ENCODE results near the gene FAM168B. TPM values are rescaled to one million over a fixed set of nuclear protein-coding genes. Genes with fewer than 3 reads are reported as not detected.

Gene FAM168B
- total and polyA plus RNA-seq, 2 of the 13 experiments (the other 11 are each of a cell fraction or from before 2014, with no cell fraction given): 64.5 to 113 TPM

DNA sequence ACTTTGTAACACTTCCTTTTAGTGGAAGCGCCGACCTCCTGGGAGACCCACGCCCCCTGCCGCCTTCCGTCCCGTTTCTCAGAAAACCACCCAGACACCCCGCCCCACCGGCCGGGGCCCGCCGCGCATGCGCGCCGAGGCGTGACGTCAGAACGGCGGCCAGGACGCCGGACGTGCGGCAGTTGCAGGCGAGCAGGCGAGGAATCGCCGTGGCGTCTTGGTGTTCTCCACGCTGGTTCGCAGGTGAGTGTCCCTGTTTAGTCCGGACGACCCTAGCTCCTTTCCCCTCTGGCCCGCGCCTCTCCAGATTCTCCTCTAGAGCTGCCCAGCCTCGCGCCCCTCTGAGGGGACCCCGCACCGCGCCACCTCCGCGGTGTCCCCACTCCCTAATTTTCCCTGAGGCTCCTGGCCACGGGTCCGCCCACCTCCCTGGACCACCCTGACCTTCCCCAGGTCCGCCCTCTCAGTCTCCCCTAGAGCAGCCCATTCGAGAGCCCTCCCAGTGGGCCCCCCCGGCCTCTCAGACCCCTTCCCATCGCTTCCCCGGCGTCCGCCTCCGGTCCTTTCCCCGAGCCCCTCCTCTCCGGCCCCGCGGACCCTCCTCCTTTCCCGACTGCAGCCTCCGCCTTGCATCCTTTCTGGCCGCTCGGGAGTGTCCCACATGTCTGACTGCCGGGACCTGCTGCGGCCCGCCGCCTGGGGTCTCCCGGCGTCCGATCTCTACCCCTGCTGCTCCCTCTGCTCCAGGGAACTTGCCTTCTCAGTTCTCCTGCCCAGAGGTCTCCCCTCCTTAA is 12.1 kb upstream of the FAM168B start, which contains the start of gene PLEKHB2 (continued):
- TF ChIP-seq DMTF1 (CRISPR knock-in tag; IDR thresholded peaks at IDR 0.05) (0 out of 2 replicates have a peak, but pooled peaks have one; percentile 55), ZNF788 (CRISPR knock-in tag; IDR thresholded peaks at IDR 0.05; ENCODE audit: borderline replicate concordance) (peak; percentile 37; the same call in 1 of the 2 replicates), REL (CRISPR knock-in tag; conservative IDR thresholded peaks at IDR 0.05) (no peak), ZNF468 (CRISPR knock-in tag; IDR thresholded peaks at IDR 0.05) (0 out of 2 replicates have a peak, but pooled peaks have one; percentile 61), NONO (IDR thresholded peaks at IDR 0.05) (no peak), NONO (CRISPR knock-in tag; conservative IDR thresholded peaks at IDR 0.05) (peak; percentile 18; the same call in 1 of the 2 replicates), ZFP41 (CRISPR knock-in tag; IDR thresholded peaks at IDR 0.05; ENCODE audit: borderline replicate concordance) (peak; percentile 27; the same call in 1 of the 2 replicates), JUND (CRISPR knock-in tag; IDR thresholded peaks at IDR 0.05) (no peak), NFE2L1 (CRISPR knock-in tag; IDR thresholded peaks at IDR 0.05; ENCODE audit: borderline replicate concordance) (no peak), MEIS1 (CRISPR knock-in tag; IDR thresholded peaks at IDR 0.05; ENCODE audit: borderline replicate concordance) (no peak), ZSCAN31 (CRISPR knock-in tag; IDR thresholded peaks at IDR 0.05; ENCODE audit: low read depth) (peak; percentile 85), CHD2 (IDR thresholded peaks at IDR 0.05; ENCODE audit: low read depth, low read length) (no peak), CBX5 (CRISPR knock-in tag; IDR thresholded peaks at IDR 0.05; ENCODE audit: borderline replicate concordance) (peak; percentile 32; the same call in 1 of the 2 replicates), TSC22D2 (CRISPR knock-in tag; IDR thresholded peaks at IDR 0.05; ENCODE audit: borderline replicate concordance) (0 out of 2 replicates have a peak, but pooled peaks have one; percentile 9), ZNF253 (CRISPR knock-in tag; IDR thresholded peaks at IDR 0.05; ENCODE audit: borderline replicate concordance) (peak; percentile 77; the same call in 1 of the 2 replicates), ZFY (CRISPR knock-in tag; IDR thresholded peaks at IDR 0.05) (peak; percentile 30), TBP (CRISPR knock-in tag; IDR thresholded peaks at IDR 0.05) (no peak), AKNA (CRISPR knock-in tag; IDR thresholded peaks at IDR 0.05; ENCODE audit: borderline replicate concordance) (no peak), SSRP1 (CRISPR knock-in tag; IDR thresholded peaks at IDR 0.05) (no peak), SNAI1 (CRISPR knock-in tag; IDR thresholded peaks at IDR 0.05; ENCODE audit: borderline replicate concordance) (peak; percentile 64; the same call in 1 of the 2 replicates), ZNF691 (CRISPR knock-in tag; IDR thresholded peaks at IDR 0.05; ENCODE audit: borderline replicate concordance, low read depth) (0 out of 2 replicates have a peak, but pooled peaks have one; percentile 31)

Measured in HepG2 (cell line).